NCI-H2171 (cell line): Measurements from ENCODE around the gene PRIMA1.

Experiments used
- DNase-seq: peaks from one replicate; lab custom pipeline; 2025; lab: John Stamatoyannopoulos, UW

The PRIMA1 gene

DNA sequence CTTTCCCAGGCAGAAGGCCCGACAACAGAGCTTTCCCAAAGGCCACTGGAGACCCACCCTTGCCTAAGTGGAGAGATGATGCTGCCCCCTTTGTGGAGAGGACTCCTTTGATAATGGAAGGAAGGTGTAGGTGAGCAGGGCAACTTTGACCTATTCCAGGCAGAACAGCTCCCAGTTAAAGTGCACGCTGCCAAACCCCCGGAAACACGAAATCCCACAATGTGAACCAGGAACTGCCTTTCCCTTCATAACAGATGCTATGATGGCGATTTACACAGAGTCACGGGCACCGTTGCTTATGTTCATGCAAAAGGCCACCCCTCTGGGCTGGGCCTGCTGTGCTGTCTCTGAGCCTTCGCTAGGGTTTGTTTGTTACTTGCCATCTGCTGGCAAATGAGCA lies 34.6 kb downstream of the PRIMA1 start:
- DNase-seq = no peak

DNA sequence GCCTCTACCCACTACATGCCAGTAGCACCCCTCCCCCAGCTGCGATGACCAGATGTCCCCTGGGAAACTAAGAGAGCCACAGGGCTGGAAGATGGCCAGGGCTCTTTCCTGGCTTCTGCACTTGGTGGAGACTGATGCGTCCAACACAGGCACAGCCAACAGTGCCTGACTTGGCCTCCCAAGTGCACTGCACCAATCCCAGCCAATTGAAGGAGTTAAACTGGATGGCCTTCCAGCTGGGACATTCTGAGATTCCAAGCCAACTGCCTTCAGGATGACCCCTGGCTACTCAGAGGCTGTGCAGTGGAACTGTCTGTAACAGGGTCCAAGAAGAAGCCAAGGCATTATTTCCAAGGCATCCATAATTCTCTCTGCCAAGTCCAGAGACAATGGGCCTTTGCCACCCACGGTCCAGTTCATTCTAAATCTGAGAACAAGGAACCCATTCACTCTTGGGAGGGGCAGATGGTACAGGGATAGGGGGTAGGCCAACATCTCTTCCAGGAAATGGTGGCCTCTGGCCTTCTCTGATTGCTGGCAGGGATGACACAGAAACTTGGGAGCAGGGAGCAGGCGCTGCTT lies 35.2 kb downstream of the PRIMA1 start:
- no peak for DNase-seq

DNA sequence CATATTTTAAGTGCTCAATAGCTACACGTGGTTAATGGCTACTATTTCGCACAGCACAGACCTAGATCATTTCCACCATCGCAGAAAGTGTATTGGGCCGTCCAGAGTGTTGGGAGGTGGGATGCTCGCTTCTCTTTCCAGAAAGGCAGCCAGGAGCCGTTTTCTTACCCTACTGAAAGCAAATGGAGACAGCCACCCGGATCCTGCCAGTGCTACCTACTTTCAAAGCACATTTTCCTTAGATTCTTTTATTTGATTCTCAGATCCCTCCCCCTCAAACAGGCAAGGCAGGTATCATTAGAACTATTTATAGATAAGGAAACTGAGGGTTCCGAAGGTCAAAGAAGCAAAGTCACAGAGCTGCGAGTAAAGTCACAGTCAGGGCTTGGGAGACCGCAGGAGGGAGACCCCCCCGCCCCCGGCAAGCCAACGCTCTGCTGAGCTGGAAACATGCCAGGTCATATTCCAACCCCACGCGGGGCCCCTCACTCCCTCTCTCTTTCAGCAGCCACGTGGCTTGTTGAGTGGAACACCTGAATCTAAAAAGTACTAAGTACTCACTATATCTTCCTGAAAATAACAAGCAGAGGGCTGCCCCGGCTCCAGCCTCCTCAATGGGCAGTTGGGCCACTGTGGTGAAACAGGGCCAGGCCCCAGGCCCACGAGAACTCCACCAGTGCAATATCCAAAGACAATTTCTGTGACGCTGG lies 36.2 kb downstream of the PRIMA1 start:
- peak; percentile 17 for DNase-seq

DNA sequence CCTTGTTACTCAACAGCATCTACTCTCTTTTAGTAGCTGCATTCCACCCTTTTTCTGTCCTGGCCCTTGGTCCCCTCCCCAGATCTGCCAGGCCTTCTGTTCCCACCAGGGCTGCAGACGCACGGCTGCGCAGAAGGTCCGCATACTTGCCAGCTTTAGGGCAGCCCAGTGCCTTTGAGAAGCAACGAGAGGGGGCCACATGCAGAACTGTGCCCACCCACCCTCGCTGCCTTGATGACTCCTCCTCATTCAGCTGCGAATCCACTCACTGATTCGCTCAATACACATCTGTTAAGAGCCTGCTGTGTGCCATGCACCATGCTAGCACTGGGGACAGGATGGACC lies 39.2 kb downstream of the PRIMA1 start:
- no peak for DNase-seq

DNA sequence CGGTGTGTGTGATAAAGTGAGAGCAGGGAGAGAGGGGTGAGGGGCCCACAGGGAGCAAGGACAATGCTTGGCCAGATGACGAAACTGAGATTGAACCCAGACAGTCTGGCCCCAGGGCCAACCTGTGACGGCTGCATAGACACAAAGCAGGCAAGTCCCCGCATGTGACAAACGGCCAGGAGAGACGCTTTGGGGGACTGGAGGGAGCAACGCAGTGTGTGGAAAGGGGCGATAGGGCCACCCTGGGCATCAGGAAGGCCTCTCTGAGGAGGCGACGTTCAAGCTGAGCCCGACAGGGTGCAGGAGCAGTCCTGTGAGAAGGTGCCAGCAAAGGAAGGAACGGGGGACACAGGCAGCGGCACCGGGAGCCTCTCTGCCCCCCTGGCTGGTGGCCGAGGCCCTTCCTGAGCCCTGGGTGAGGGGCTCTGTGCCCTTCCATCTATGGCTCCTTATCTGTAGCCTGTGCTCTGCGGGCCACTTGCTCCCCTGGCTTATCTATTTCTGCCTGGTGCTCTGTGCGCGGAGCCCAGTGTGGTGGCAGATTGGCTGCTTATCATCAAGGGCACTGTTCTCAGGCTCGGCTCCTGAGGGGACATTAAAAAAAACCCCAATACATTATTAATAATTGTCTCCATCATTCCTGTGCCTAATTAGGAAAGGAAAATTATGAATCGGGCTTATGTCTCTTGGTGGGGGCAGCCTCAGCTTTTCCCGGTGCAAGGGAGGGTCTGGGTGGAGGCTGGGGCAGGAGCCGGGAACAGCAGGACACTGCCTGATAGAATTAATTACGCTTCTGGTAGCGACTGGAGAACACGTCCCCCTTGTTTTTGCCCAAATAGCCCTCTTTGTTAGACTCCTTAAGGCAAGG lies 39.8 kb downstream of the PRIMA1 start:
- DNase-seq = no peak

DNA sequence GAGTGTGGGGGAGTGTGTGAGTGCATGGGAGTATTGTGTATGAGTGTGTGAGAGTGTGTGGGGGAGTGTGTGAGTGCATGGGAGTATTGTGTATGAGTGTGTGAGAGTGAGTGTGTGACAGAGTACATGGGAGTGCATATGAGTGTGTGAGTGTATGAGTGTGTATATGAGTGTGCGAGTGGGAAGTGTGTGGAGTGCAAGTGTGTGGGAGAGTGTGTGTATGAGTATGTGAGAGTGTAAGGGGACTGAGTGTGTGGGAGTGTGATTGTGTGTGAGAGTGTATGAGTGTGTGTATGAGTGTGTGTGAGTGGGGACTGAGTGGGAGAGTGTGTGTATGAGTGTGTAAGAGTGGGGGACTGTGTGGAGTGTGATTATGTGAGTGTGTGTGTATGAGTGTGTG lies 40.7 kb downstream of the PRIMA1 start:
- no peak for DNase-seq

DNA sequence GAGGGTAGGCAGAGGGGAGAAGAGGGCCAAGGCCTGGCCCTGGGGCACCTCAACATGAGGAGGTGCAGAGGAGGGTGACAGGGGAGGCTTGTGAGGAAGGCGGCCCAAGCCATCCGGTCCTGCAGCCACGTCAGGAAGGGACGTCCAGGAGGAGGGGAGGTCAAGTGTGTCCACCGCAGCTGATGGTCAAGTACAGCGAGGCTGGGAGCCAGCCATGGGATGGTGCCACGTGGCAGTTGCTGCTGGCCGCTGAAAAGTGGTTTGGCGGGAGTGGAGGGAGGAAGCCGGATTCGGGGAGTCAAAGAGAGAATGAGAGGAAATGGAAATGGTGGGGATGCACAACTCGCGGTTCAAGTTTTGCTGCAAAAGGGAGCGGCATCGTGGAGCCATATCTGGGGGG lies 41.2 kb downstream of the PRIMA1 start:
- DNase-seq = no peak

DNA sequence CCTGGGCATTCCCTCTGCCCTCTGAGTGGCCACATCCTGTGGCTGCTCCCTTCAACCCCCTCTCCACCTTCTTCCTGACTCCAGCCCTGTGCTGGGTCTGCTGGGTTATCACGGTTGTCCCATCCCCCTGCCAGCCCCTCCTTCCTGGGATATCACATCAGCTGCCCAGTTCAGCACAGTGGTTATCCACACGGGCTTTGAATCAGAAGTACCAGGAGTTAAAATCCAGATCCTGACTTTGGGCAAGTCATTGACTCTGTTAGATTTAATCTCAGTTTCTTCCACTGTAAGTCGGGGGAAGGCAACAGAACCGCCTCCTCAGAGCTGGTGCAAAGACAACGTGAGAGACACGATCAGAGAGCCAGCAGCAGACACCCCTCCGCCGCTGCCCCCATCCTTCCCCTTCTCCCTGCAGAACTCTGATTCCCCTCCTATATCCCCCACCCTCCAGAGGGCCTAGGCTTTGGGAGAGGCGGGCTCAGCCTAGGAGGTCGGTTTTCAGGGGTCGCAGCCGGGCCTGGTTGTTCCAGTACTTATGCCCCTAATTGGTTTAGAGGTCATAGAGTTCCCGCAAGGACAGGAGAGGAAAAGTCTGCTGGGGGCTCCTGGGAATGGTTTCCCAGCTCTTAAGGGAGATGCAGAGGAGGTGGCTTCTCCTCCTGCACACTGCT lies 42.5 kb downstream of the PRIMA1 start:
- DNase-seq = no peak

DNA sequence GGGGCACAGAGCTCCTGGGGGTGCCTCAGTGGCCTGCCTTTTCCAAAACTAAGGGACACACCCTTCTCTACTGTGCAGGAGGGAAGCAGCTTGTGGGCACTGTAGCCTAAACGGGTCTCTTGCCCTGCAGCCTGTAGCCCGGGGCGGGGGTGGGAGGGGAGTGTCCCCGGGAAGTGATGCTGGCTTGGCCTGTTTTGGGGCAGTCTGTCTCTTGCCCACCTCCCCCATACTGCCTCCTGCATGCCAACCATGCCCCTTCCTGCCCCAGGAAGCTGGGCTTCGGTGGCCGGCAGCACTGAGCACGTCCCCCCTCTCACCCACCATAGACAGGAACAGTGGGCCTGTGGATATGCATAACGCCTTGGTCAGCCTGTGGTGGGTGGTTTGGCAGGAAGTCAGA lies 43.4 kb downstream of the PRIMA1 start:
- DNase-seq = no peak

DNA sequence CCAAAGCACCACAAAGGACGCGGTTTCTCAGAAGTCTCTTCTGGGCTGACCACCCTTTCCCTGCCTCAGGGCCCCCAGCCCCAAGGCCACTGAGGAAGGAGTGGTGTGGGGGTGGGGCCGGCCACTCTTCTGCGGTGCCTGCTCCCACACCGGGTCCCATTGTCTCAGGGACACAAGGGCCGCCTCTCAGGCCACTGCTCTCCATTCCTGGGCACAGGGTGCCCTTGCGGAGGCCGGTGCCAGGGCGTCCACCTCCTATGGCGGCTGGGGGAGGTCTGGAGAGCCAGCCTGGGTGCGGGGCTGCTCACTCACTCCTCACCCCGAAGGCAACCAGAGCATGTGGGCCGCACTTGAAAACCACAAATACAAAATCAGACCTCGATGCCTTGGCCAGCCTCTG lies 44.1 kb downstream of the PRIMA1 start:
- no peak for DNase-seq

DNA sequence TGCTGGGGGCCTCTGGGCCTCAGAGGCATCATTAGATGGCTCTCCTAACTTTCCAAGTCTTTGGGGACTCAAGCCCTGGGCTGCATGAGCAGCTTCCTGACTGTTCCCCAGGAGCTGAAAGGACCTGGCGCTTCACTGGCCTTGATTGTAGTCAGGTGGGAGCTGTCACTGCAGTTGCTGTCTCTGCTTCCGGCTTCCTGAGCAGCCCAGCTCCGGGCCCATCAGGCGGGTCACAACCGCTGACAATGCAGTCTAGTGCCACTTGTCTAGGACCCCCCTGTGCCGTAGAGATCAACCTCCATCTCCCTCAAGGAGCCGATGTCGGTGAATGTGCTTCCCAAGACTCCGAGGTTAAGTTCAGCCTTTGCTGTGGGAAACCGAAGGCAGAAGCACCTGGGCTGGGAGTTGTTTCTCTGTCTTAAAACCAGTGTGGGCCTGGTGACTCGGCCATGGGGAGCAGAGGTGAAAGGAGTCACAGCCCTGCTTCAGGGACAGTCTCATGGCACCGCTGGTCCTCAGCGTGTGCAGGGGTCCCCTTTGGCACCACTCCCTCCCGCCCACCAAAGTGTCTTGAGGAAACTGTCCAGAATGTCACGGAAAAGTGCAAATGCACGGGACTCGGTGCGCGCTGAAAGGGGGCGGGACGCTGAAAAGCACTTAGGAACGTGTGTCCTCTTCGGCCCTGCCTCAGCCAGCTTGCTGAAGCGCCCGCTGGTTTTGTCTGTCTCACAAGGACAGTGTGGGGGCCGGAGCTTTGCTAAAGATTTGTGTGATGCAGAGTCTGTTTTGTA lies 44.8 kb downstream of the PRIMA1 start:
- DNase-seq = no peak

DNA sequence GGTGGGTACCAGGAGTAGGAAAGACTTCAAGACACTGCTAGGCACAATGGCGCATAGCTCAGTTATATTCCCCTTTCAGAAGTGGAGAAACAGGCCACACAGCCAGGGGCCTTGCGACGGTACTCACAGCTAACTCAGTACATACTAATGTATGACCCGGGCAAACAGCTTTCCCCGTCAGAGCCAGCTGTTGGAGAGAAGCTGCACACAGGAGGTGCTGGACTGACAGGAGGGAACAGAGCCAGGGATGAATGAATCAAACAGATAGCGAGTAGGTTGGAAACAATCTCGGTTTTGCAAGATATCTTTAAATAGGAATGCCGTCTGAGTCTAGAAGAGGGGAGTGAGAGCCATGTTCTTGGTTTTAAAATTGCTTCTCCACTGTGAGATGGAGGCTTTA lies 45.5 kb downstream of the PRIMA1 start:
- DNase-seq = no peak

DNA sequence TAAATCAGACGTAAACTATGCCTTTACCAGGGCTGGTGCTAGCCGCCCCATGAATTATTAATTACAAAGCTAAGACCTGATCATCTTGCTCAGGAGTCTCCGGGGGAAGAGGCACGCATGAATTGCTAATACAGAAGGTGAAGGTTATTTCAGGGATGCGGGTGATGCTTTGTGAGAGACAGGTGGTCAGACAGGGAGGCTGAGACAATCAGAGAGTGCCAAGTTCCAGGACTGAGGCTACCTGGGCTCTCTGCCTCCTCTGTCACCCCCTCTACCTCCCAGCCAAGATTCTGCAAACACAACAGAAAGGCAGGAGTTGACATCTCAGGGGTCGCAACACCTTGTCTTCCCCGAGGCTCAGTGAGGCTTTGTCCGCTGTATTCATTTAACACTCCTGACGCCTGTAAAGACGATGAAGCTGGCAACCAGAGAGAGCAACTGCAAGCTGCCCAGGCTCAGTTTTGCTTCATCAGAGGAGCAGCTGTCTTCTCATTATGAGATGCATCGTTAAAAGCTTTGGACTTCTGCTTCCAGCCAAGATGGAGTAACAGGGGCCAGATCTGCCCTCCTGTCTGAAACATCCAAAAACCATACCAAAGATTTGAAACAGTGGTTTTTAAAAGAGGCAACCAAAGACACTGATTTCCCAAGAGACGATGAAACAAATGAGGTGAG lies 46.6 kb downstream of the PRIMA1 start:
- DNase-seq = no peak

DNA sequence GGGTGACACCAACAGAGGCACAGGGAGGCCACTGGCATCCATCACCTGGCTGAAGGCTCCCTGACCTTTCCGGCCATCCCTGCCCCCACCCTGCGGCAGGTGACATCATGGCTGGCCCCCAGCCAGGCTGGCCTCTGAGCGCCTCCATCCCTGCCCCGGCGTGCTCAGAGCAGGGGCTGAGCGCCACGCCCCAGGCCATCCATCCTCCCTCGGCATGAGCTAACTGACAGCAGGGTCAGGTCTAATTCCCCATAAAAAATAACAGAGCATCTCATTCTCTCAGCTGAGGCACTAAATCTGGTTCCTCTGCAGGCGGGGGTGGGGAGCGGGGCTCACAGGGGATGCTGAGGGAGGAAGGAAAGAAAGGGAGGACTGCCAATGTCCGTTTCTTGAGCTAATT lies 50.7 kb downstream of the PRIMA1 start:
- DNase-seq = no peak

DNA sequence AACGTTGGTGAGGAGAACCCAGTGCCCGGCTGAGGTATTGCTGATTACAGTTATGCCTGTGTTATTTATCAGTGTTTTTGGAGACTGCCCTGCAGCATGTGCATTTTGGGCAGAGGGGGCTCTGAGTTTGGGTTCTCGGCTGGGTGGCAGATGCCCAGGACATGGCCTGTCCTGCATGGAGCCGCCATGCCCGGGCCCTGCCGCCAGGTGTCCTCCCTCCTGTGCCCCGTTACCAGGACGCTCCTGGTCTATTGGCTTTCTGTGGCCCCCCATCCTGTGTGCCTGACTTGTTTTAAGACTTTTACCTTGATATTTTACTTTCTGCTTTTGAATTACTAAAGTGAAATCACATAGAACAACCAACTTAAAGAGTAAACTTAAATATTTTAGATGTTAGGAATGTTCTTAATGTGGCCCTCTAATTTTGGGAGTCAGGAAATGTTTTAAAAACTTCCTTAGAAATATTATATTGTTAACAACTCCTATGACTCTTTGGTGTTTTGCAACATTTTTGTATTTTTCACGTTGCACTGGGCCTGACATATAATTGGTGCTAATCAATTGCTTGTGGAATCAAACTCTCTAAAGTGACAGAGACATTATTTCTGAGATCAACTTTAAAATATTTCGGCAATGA lies 51.8 kb downstream of the PRIMA1 start:
- DNase-seq = no peak

DNA sequence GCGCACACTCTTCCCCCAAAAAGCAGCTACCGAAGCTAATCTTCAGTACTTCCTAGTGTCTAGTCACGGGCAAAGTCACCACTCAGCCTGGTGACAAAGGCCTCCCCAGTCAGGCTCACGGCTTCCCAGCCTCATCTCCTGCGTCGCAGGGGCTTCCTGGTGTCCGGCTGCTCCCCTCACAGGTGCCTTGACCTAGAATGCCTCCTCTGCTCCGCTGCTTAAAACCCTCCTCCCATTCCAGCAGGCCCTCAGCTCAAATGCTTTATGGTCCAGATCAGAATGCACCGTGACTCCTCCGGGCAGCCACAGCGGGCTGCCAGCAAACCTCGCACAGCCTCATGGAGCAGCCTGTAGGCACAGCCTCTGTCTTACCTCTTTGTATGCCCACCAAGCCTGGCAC lies 53.1 kb downstream of the PRIMA1 start:
- no peak for DNase-seq

DNA sequence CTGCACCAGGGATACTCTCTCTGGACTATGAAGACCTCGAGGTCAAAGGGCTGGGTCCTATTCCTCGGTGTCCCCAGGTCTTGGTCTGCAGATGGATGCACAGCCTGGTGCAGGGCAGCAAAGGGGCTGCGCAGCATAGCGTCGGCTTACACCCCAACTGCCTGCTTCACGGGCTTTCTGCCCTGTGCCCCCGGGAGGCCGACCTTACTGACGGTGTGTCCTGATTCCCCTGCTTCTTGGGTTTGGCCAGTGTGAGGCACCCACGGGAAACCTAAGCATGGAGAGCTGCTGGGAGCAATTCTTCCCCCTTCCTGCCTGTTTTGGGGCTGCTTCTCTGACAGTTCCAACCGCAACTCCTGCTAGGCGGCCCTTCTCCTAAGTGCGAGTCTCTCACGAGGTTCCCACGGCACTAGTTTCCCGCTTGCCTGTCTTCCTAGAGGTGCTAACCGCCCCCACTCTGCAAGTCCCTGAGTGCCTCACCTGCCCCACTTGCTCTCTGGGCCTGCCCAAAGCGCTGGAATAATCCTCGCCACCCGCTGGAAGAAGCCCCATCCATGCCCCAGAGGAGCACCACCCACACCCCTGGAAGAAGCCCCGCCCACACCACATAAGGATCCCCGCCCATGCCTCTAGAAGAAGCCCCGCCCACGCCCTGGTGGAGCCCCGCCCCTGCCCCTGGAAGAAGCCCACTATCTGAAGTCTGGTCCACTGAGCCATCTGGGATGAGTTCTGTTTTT lies 54.0 kb downstream of the PRIMA1 start:
- no peak for DNase-seq

DNA sequence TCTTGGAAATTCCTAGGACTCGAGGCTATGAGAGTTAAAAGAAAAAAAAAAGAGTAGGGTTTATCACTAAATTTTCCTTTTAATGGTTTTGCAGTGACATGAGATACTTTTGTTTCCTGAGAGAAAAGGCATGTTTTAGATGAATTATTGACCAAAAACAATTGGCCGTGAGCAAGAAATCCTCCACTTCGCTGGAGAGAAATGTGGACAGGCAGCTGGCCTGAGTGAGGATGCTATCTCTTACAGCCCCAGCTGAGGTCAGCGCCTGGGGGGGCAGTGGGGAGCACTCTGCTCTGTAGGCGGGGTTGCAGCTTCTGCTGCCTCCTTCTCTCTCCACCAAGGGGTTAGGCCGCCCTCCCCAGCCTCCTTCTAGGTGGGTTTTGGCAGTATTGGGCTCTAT lies 54.7 kb downstream of the PRIMA1 start:
- no peak for DNase-seq

DNA sequence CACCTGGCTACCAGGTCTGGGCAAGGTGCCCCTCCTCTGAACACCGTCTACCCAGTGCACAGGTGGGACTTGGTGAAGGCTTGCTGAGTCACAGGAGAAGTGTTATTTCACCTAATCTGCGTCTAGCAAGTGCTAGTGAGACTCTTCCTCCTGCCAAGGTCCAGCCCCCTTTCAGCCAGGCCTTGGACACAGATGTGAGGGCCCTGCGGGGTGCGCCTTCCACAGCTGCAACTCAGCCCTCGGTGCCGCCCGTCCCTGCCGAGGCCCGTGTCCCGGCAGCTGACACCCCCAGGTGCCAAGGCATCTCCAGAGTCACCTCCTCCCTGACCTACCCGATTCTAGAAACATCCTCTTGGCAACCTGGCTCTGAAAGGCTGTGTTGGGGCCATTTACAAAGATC lies 55.1 kb downstream of the PRIMA1 start:
- no peak for DNase-seq

DNA sequence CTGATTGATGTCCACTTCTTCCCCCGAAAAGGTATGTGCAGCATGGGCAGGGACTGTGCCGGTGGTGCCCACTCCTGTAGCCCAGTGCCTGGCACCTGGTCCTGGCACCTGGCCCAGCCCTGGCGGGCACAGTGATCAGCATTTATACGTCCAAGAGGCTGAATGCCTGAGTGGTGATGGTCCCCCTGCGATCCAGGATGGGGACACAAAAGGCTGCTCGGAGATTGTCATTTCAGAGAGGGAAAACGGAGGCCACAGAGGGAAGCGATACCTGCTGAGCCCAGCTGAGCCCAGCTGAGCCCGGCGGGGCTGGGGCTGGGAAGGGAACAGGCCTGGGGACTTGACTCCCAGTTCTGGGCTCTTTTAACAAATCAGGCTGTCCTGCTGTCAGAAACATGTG lies 55.8 kb downstream of the PRIMA1 start:
- no peak for DNase-seq
